ENCODE data around the gene ELP1.
"Not testable (repeated sequence)": the region's sequence is repeated elsewhere in the genome, so short reads cannot be mapped to it uniquely, and the experiment has no call there.

ELP1 gene

GRCh38 chr9:108924466-108924865, 9.5 kb downstream of the ELP1 start:
- no peak for DNase-seq (ENCODE audit: low spot score)

GRCh38 chr9:108921200-108921599, 12.7 kb downstream of the ELP1 start:
- no peak for DNase-seq (ENCODE audit: low spot score)

- not testable (repeated sequence) for DNase-seq (ENCODE audit: low spot score)
These were observed 13.5 kb downstream of the ELP1 start for GRCh38 chr9:108920401-108920800.

GRCh38 chr9:108919517-108919916, 14.4 kb downstream of the ELP1 start:
- DNase-seq (ENCODE audit: low spot score): no peak

- DNase-seq (ENCODE audit: low spot score): no peak
These were observed 20.5 kb downstream of the ELP1 start for GRCh38 chr9:108913391-108913790.

GRCh38 chr9:108911820-108912219, 22.1 kb downstream of the ELP1 start:
- DNase-seq (ENCODE audit: low spot score): no peak

- no peak for DNase-seq (ENCODE audit: low spot score)
These were observed 23.0 kb downstream of the ELP1 start for GRCh38 chr9:108910914-108911313.

GRCh38 chr9:108910402-108910801, 23.5 kb downstream of the ELP1 start:
- DNase-seq (ENCODE audit: low spot score): no peak

- no peak for DNase-seq (ENCODE audit: low spot score)
These were observed 28.4 kb downstream of the ELP1 start for GRCh38 chr9:108905494-108905893.

- DNase-seq (ENCODE audit: low spot score): no peak
These were observed 29.8 kb downstream of the ELP1 start for GRCh38 chr9:108904161-108904560.

GRCh38 chr9:108903420-108904103, 30.4 kb downstream of the ELP1 start:
- no peak for DNase-seq (ENCODE audit: low spot score)

- DNase-seq (ENCODE audit: low spot score): no peak
These were observed 33.7 kb downstream of the ELP1 start for GRCh38 chr9:108900176-108900575.

- DNase-seq (ENCODE audit: low spot score): not testable (repeated sequence)
These were observed 34.8 kb downstream of the ELP1 start for GRCh38 chr9:108899023-108899695.

- no peak for DNase-seq (ENCODE audit: low spot score)
These were observed 36.4 kb downstream of the ELP1 start for GRCh38 chr9:108897324-108898096.

- no peak for DNase-seq (ENCODE audit: low spot score)
These were observed 39.5 kb downstream of the ELP1 start for GRCh38 chr9:108894225-108894997.

- no peak for DNase-seq (ENCODE audit: low spot score)
These were observed 44.3 kb downstream of the ELP1 start for GRCh38 chr9:108889649-108890067.

- DNase-seq (ENCODE audit: low spot score): not testable (repeated sequence)
These were observed 47.2 kb downstream of the ELP1 start for GRCh38 chr9:108886594-108887271.

GRCh38 chr9:108885643-108886348, 48.1 kb downstream of the ELP1 start:
- DNase-seq (ENCODE audit: low spot score): peak; percentile 54

GRCh38 chr9:108884701-108885100, 49.2 kb downstream of the ELP1 start:
- DNase-seq (ENCODE audit: low spot score): no peak

- DNase-seq (ENCODE audit: low spot score): no peak
These were observed 50.8 kb downstream of the ELP1 start for GRCh38 chr9:108883085-108883484.
